ENCODE data around the gene SEC24D. TPM values are rescaled to one million over a fixed set of nuclear protein-coding genes. Genes with fewer than 3 reads are reported as not detected.
A peak's percentile ranks its signal among the peaks of the same experiment; 100 is the strongest.

The SEC24D gene
- total RNA-seq, 1 donor from 2014 or later = 21.0 TPM

DNA sequence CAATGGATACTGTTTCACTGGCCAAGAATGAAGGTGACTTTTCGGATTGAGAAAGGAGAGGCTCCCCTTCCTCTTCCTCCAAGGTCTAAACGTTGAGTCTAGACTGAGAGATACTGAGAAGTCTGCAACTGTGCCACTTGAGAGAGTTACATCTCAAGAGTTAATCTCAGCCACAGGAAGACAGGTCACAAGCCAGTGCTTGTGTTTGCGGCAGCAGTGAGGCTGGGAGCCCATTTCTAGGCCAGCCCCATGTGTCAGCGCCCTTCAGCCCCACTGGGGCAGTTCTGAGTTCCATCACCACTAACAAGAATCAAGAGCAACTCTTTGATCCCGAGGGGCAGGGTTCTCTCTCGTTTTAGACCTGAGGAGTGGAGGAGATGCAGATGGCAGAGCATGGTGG is 7.3 kb upstream of the SEC24D start:
- DNase-seq (ENCODE audit: low read depth in 2 of 2) = no peak

DNA sequence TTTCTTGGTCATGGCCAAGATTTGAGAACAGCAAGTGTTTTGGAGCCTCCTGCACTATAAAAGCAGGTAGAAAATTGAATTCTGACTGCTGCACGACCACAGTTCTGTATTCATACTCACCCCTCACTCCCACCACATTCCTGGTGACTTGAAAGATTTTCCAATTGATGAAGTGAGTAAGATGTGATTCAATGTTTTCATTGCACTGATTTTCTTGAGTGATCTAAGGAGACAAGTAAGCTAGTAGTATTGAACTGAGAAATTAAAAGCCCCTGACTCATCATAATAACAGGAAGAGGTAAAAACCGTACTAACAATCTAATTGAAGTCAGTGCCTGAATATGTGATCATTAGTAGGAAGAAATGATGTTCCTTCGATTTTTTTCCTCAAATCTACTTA is 6.1 kb upstream of the SEC24D start:
- peak in 1 of 2 donors; percentile 24 for DNase-seq (ENCODE audit: low read depth in 2 of 2)

GRCh38 chr4:118839221-118839927 is 3.4 kb upstream of the SEC24D start:
- DNase-seq (ENCODE audit: low read depth in 2 of 2) = no peak

DNA sequence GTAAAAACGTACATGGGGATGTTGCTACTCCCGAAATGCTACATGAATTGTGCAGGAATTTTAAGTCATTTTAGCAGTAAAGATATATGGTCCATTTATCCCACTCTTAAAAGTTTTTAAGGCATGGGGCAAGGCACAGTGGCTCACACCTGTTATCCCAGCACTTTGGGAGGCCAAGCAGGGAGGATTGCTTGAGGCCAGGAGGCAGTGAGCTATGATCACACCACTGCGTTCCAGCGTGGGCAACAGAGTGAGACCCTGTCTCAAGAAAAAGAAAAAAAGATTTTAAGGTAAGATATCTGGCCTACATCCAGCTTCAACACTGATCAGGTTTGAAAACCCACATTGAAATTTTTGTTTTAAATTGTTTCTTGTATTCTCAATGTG is 1.2 kb upstream of the SEC24D start:
- DNase-seq (ENCODE audit: low read depth in 2 of 2) = no peak

DNA sequence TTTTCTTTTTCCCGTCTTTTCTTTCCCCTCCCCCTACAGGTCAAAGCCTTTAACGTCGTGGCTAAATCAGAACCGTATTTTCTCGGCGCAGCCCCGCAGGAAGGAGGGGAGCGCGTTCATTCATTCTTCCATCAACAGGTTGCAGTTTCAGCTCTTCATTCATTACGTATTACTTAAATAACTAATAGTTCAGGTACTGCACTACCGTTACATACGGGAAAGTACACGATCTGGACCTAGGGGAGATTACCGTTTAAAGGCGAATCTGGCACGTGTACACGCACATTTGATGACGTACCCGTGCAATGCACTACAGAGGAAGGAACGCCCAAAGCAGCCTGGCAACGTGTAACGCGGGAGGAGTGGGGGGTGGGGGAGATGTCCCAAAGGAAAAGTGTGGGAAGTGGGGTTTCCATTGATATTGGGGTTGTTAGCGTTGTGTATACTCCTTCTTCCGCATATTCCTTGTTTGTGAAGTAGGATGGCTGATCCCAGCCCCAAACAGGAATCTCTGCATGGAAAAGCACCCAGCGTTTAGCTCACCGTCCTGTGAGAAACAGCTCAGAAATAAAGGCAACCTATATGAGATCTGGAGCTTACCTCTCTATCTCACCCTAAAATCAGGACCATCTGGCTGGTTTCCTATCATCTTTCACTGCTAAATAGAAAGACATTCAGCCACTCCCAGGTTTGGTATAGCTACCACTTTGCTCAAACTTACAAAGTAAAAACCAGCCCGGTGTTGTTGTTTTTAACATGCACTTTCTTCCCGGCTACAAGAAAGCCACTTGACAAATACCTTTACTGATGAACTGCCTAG is 585 bp upstream of the SEC24D start:
- DNase-seq (ENCODE audit: low read depth in 2 of 2) = peak; percentile 70 to 79

DNA sequence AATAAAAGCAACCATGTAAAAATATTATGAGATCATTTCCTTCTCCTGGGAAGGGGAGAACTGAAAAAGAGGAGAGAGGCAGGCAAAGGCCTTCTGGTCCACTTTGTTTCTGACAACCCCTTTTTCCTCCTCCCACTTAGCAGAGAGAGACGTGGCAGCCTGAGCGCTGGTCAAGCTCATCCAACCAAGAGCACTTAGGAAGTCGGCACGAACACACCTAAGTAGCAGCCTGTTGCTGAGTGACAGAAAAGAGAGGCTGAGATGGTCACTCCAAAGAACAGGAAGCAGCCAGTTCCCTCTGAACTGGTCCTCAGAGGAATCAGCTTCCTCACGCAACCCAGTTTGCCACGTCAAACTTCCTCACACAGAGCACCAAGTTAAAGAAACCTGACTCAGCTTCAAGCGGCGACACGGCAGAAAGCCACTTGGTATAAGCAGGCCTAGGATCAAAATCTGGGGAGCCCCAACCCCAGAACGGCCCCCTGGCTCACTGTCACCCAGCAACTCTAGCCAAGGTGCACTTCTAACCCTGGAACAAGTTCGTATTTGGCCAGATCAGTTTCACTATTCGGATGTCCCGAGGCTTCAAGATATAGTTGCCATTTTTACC is 861 bp downstream of the SEC24D start:
- DNase-seq (ENCODE audit: low read depth in 2 of 2) = peak; percentile 84 to 95

GRCh38 chr4:118834070-118834469 is 1.9 kb downstream of the SEC24D start:
- peak; percentile 33 to 34 for DNase-seq (ENCODE audit: low read depth in 2 of 2)

DNA sequence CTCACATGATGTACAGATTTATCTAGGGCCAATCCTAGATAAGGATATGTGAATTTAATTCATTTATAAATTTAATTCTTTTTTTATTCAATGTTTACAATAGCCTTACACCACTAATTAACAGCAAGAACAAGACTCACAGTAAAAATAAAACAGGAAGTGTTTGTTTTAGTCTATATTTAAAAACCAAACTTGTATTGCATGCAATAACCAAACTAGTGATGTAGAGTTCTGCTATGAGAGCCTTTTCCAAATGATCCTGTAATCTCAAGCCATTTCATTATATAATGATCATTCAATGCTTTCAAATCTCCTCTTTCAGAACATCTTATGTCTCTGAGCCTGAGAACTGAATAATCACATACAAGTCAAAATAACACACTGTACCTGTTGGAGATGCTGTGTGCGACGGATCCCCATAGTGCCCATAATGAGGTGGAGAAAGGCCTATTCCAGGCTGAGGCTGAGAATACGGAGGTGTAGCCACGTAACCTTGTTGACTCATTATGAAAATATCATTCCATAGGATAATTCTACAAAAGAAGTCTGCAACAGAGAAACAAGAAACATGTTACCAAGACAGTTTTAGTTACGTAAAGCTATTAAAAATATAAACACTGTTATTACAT is 2.6 kb downstream of the SEC24D start:
- no peak for DNase-seq (ENCODE audit: low read depth in 2 of 2)

GRCh38 chr4:118829107-118829506 is 6.8 kb downstream of the SEC24D start:
- no peak for DNase-seq (ENCODE audit: low read depth in 2 of 2)

GRCh38 chr4:118826723-118827444 is 9.0 kb downstream of the SEC24D start:
- no peak for DNase-seq (ENCODE audit: low read depth in 2 of 2)

DNA sequence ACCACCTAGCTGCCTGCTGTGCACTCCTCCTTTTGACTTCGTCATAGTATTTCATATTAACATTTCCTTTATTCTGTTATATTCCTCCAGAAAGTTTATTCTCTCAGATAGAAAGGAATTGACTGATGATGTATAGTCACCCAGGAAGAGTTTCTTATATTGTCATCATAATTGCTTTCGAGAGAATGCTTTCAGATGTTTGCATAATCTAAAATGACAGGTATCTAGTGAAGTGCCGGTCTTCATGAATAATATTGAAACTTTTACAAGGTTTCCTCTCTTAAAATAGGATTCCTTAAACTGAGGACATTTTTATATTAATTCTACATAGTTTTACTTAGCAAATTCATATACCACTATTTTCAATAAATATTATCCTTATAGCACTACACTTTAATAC is 10.1 kb downstream of the SEC24D start:
- no peak for DNase-seq (ENCODE audit: low read depth in 2 of 2)

- no peak for DNase-seq (ENCODE audit: low read depth in 2 of 2)
Observed at GRCh38 chr4:118824141-118824540, 11.8 kb downstream of the SEC24D start.

DNA sequence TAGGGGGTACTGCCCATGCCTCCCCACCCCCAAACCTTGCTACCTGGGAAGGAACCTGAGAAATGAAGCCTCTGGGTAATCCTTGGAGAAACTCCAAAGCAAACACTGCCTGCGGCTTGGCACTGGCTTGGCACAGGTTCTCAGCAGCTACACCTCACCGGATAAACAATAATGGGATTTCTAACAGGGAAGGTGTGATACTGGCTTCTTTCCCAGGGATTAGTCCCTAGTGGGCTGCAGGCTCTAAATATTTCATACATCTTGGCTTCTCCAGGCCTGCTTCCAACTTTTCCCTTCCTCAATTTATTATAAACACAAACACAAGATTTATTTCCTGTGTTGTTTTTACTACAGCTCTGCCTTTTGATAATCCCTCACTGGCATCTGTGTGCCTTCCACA is 12.5 kb downstream of the SEC24D start:
- DNase-seq (ENCODE audit: low read depth in 2 of 2) = peak; percentile 12 to 28

DNA sequence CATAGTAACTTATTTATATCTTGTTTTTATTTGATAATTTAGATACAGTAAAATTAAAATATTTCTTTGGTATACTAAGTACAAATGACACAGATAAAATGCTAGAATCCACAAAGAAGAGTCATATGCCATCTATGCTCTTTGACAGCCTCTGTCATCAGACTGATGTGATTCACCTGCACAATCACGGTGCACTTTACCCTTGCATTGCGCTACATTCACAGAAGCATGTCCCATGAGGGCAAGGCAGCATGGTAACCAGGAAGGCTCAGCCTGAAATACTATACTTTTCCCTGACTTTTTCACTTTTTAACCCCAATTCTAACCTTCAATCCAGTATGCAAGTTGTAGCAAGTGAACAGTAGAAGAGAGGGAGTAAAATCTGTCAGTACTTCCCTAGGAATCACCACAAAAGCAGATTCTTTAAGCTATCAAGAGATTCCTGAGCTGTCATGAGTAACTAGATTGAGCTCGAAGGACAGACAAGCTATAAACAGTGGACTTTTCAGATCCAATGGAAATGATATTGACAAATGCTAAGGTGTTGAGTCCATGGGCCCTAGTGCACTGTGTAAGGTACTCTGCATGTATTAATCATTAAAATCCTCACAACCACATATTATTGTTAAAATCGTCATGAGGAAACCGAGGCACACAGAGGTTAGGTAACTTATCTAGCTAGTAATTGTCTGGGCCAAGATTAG is 14.2 kb downstream of the SEC24D start:
- DNase-seq (ENCODE audit: low read depth in 2 of 2) = peak in 1 of 2 donors; percentile 17

DNA sequence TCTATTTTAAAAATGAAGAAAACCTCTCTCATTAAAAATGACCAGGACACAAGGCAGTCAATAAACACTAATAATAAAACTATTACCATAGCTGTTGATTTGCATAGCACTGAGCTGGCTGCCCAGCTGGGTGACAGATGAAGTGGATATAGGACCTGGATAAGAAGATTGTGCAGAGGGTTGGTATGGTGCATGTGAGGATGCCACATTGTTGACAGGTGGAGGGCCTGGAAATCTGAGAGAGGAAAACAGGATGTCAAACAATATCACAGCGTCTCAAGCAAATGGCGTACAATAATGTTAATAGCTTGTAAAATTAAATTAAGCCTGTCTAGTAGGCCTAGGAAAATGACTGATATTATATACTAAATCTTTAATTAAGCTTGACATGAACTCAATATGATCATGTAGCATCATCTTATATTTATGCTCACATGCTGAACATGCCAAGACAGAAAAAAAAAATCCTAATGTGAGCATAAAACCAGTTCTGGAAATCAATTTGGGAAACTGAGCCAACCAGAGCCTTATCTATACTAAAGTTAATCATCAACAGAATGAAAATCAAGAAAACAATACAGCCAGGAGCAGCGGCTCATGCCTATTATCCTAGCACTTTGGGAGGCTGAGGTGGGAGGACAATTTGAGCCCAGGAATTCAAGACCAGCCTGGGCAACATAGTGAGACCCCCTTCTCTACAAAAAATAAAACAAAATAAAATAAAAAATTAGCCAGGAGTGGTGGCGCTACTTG is 18.6 kb downstream of the SEC24D start:
- no peak for DNase-seq (ENCODE audit: low read depth in 2 of 2)

- DNase-seq (ENCODE audit: low read depth in 2 of 2) = peak; percentile 71 to 80
Observed at GRCh38 chr4:118816538-118817177, 19.3 kb downstream of the SEC24D start.

GRCh38 chr4:118814891-118815290 is 21.0 kb downstream of the SEC24D start:
- no peak for DNase-seq (ENCODE audit: low read depth in 2 of 2)

DNA sequence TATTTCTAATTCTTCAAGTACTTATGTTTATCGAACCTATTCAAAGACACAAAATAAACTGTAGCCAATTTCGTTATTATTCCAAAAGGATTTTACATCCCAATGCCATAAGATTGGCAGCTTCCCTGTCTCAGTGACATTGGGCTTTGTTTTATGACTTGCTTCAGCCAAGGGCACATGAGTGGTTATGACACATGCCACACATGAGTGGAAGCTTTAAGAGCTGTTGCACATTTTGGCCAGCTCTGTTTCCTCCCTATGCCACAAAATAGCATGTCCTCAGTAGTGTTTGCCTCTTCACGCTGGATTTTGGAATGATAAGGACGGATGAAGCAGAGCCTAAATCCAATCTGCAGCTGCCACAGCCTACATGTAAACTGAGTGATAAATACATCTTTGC is 21.9 kb downstream of the SEC24D start:
- no peak for DNase-seq (ENCODE audit: low read depth in 2 of 2)

DNA sequence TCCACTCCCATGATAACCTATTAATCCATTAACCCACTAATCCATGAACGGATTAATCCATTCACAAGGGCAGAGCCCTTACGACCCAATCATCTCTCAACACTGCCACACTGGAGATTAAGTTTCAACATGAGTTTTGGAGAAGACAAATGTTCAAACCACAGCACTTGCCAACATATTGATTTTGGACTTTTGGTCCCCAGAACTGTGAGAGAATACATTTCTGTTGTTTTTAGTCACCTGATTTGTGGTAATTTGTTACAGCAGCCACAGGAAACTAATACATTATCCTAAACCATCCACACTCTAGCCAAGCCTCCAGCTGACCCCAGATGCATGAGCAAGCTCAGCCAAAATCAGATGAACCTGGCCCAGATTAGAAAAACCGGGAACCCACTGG is 22.4 kb downstream of the SEC24D start:
- no peak for DNase-seq (ENCODE audit: low read depth in 2 of 2)

- no peak for DNase-seq (ENCODE audit: low read depth in 2 of 2)
Observed at GRCh38 chr4:118811832-118812231, 24.1 kb downstream of the SEC24D start.

All from lung microvascular endothelial cell (primary cell).